Right lung (tissue), 10 donors: ENCODE measurements around the gene CD53. TPM values are rescaled to one million over a fixed set of nuclear protein-coding genes. Genes with fewer than 3 reads are reported as not detected.
"Not testable (repeated sequence)": the region's sequence is repeated elsewhere in the genome, so short reads cannot be mapped to it uniquely, and the experiment has no call there.

Experiments
- DNase-seq, 2 donors: peaks; one replicate each; pipeline ENCODE4 v3.0.0-alpha.2; 2013
- long read RNA-seq, 8 donors: transcript quantifications; one replicate each; lab custom pipeline, GENCODE V29; 2026
- polyA plus RNA-seq, 5 donors: library from polyadenylated mRNA; unstranded; fragments of 120-200 nt; gene quantifications; one replicate each; pipeline versions ENCODE4 v1.2.1 to v1.2.3, GENCODE V29; 2013; ENCODE audit warnings: inconsistent platforms in 1 of 5, low replicate concordance in 1 of 5; ENCODE audit not compliant: insufficient read length in 5 of 5, insufficient read depth in 1 of 5

The CD53 gene, protein sequence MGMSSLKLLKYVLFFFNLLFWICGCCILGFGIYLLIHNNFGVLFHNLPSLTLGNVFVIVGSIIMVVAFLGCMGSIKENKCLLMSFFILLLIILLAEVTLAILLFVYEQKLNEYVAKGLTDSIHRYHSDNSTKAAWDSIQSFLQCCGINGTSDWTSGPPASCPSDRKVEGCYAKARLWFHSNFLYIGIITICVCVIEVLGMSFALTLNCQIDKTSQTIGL
- polyA plus RNA-seq: 10 to 100 TPM in 4 of 5 donors, 1 to 10 TPM in 1; 8.8 to 13.4 (median 11.0) TPM
- long read RNA-seq, donor 1, partial matches to known transcripts: 0 of 2 reads
- long read RNA-seq, donor 1, other reads (novel, unspliced or antisense): 0 of 2 reads
- long read RNA-seq, donor 2, partial matches to known transcripts: 0 of 1 reads
- long read RNA-seq, donor 2, other reads (novel, unspliced or antisense): 0 of 1 reads
- long read RNA-seq, donor 3, partial matches to known transcripts: 14 of 18 reads
- long read RNA-seq, donor 3, other reads (novel, unspliced or antisense): 0 of 18 reads
- long read RNA-seq, donor 4, partial matches to known transcripts: 0 of 1 reads
- long read RNA-seq, donor 4, other reads (novel, unspliced or antisense): 0 of 1 reads
- long read RNA-seq, donor 5, partial matches to known transcripts: 0 of 4 reads
- long read RNA-seq, donor 5, other reads (novel, unspliced or antisense): 0 of 4 reads
- long read RNA-seq, donor 6, partial matches to known transcripts: 0 of 2 reads
- long read RNA-seq, donor 6, other reads (novel, unspliced or antisense): 0 of 2 reads
- long read RNA-seq, donor 7, partial matches to known transcripts: 0 of 1 reads
- long read RNA-seq, donor 7, other reads (novel, unspliced or antisense): 0 of 1 reads
- long read RNA-seq, donor 8: 0 reads

DNA sequence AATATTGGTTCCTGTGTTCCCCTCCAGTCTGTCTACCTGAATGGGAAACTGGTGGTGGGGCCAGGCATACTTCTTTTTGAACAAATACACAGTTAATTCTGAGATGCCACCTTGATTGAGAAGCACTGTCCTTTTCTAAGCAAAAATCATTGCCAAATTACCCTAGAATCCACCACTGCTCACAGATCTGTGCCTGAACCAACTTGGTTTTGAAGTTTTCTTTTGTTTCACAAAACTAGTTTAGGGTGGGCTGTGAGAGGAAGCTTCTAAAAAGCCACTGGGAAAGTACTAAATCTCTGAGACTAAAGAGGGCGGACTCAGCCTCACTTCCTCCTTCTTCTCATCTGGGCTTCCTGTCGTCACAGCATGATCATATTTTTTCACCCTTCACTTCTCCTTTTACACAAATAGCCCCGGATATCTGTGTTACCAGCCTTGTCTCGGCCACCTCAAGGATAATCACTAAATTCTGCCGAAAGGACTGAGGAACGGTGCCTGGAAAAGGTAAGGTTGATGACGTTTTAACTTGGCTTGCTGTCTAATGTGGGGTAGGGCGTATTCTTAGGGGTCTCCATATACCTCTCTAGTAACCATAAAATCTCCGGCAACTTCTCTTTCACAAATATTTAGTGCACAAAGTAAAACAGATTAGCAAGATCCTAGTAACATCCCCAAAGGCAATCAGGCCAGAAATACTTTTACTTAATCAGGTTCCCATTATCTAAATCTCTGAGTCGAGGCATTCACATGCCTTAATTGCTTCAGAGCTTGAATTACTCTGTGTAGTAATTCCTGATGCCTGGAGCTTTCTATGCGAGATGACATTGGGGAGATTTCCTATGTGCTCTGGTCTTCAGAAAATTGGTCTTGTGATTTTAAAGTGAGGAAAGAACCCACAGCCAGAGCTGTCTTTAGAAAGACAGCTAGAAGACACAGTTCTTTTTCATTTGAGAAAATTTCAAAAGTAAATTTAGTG is at the start of gene CD53:
TSS of gene CD53 (plus strand) at position 404 of the 976 bp plus-strand sequence. CDS start 18,261 bp downstream, outside the sequence.
- DNase-seq: no peak

DNA sequence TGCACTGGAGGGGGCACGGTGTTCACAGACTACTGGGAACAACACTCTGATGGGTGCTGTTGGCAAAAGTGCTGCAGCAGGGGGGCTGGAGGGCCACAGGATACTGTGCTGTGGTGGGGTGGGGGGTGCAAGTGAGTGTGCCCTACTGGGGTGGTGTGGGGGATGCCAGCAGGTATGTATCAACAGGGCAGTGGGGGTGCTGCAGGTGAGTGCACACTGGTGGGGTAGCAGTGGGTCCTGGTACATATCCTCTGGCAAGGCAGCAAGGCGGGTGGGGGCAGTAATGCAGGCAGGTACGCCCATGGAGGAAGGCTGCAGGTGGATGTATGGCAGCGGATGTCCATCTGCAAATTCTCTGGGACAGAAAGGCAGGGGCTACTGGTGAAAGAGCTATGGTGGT is 48.8 kb upstream of the CD53 start:
- DNase-seq: no peak

DNA sequence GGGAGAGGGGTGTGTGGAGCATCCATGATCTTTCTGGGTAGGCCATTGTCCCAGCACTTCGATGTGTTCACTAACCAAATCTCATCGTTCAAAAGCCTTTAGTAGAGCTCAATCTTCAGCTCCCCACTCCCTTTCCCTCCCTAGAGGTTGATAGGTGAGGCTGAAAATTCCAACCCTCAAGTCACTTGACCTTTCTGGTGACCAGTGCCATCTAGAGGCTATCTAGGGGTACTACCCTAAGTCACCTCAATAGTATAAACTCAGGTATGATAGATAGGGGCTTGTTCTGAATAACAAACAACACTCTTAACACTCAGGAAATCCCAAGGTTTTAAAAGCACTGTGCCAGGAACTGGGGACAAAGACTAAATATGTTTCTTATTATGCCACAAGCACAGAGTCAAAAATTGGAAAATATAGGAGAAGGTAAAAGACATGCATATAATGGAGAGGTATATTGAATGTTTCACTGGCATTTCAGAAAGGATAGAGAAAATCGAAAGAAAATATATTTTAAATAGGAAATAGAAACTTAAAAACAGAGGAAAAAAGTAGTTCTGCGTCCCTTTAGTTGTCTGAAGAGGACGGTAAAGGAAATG is 42.9 kb upstream of the CD53 start:
- DNase-seq: no peak

DNA sequence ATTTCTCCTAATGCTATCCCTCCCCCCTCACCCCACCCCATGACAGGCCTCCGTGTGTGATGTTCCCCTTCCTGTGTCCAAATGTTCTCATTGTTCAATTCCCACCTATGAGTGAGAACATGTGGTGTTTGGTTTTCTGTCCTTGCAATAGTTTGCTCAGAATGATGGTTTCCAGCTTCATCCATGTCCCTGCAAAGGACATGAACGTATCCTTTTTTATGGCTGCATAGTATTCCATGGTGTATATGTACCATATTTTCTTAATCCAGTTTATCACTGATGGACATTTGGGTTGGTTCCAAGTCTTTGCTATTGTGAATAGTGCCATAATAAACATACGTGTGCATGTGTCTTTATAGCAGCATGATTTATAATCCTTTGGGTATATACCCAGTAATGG is 39.2 kb upstream of the CD53 start:
- DNase-seq: not testable (repeated sequence)

DNA sequence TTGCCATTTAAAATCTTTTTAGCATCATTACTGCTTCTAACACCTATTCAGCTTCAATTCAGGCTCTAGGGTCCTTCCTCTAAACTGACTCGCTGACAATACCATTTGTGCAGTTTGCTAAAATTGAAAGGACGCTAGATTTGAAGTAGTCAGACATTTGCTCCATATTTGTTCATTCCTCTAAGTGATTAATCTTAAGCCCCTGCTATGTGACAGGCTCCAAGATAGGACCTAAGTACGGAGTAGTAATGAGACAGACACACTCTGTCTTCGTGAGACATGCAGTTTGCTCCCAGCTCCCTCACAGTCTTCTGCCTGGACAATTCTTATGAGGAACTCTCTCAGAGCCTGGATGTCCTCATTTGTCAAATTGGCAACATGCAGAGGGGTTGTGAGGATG is 26.1 kb upstream of the CD53 start:
- no peak for DNase-seq

DNA sequence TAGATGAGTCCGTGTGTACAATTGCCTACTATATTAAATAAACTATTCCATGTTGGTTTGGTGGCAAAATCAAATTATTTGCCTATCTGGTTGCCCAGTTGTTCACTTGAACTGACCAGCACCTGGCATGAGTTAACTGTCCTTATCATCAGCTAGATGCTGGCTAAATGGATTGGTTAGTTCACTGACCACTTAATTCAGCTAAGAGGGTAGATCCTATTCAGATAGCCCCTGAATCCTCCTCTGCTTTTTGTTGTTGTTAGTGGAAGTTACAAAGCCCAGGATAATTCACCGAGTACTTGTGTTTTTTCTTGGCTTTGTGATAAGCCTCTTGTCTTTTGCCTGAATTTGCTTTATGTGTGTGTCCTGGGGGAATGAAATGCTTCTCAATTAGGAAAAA is 22.8 kb upstream of the CD53 start:
- DNase-seq: no peak

DNA sequence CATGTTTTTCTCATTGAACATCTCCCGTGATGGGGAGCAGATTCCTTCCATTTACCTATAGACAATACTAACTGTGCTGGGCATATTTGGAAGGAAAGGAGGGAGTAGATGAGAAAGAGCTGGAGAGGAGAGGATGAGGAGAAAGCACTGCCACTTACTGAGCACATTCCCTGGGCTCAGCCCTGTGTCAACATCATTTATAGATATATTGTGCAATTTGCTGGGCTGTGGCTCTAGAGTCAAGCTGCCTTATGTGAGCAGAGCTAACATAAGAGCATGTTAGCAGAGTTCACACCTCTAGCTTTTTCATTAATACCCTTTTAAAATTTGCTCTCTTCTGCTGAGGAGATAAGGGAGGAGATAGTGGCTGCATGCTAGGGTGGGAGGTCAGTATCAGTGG is 22.3 kb upstream of the CD53 start:
- DNase-seq: no peak

DNA sequence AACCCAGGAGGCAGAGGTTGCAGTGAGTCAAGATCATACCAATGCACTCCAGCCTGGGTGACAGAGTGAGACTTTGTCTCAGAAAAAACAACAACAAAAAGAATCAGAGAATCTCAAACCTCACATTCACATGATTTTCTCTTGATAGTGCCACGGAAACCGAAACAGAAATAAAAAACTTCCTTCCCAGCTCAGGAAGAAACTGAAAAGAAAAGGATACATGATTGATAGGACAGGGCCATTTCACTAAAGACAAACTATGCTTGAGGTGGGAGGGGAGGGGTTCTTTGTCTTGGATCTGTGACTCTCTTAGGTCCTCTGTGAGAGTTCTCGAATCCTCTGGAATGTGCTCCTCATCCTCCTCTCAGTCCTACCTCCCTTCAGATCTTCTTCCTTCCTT is 19.8 kb upstream of the CD53 start:
- DNase-seq: no peak

DNA sequence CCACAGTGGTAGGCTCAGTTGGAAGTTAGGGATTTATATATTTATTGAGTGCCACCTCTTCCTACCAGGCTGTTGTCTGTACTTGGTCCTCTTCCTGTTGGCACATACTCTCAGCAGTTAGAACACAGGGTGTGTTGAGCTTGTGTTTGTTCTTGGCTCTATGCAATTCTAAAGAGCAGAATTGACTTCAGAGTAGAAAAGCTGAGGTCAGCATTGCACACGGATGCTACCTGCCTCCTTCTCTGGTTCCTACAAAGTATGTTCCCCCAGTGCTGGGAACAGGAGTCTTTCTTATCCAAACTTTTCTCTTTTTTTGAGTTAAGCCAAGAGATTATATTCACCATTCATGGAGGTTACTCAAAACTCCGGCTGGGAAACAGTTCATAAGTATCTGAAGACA is 16.5 kb upstream of the CD53 start:
- no peak for DNase-seq

DNA sequence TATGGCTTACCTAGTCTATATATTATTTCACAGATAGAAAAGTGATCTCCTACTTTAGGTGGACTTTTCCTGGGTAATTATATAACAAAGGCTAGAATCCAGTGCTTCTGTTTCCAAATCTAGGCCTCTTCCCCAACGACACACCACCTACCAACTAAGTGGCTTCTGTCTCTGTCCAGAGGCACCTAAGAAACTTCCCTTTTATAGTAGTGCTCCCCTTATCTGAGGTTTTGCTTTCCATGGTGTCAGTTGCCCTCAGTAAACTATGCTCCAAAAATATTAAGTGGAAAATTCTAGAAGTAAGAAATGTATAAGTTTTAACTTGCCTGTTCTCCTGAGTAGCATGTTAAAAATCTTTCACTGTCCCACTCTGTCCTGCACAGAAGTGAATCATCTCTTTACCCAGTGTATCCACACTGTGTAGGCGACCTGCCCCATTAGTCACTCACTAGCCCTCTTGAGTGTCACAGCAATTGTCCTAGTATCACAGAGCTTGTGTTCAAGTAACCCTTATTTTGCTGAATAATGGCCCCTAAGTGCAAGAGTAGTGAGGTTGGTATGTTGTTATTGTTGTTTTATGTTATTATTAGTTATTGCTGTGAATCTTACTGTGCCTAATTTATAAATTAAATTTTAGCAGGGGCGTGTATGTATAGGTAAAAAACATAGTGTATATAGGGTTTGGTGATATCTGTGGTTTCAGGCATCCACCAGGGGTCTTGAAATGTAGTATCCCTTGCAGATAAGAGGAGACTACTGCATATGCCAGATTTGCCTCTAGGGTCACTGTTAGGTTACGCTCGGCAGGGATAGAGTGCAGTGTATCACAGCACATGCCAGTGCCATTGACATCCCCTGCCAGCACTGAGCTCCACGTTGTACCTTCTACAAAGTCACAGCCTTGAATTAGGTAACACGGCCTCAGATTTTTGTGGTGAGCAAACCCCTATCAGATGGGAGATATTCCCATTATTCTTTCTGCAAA is 14.7 kb upstream of the CD53 start:
- DNase-seq: no peak

DNA sequence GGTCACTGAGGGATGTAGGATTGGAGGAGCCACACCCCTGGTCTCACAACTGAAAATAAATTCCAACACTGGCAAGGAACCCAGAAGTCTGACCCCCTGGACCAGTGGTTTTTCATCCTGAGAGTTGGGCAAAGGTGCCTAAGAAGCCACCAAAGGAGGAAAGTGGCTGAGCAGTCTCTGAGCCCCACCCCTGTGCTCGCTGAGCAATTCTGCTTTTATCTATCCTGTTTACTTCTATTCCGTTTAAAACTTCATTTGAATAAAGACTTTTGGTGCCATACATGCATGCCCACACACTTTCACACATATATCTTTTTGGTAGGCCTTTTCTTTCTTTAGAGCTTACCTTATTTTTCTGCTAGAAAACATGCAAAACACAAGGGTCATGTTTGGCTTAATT is 13.9 kb upstream of the CD53 start:
- DNase-seq: no peak

DNA sequence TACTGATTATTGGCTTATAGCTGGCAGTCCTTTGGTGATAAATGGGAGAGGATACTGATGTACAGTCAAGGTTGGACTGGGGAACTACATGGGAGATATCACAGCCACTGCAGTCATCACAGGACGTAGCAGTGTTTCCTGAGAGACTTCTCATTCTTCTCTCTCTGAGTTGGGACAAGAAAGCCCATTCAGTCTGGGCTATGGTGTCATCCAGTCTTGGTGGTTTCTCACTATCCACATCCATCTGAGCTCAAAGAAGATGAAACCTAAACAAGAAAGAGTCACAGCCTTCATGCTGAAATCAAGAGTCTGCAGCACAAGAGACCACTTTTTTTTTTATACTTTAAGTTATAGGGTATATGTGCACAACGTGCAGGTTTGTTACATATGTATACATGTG is 12.8 kb upstream of the CD53 start:
- no peak for DNase-seq

DNA sequence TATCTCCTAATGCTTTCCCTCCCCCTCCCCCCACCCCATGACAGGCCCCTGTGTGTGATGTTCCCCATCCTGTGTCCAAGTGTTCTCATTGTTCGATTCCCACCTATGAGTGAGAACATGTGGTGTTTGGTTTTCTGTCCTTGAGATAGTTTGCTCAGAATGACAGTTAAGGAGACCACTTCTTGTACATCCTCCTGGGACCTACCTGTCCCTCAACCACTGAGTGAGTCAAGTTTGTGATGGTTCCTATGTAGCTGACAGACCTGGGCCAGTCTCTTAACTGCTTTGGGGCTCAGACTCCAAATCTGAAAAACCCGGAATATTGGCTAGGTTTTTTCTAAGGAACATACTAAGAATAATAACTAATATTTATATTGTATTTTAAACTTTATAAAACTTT is 12.3 kb upstream of the CD53 start:
- not testable (repeated sequence) for DNase-seq

DNA sequence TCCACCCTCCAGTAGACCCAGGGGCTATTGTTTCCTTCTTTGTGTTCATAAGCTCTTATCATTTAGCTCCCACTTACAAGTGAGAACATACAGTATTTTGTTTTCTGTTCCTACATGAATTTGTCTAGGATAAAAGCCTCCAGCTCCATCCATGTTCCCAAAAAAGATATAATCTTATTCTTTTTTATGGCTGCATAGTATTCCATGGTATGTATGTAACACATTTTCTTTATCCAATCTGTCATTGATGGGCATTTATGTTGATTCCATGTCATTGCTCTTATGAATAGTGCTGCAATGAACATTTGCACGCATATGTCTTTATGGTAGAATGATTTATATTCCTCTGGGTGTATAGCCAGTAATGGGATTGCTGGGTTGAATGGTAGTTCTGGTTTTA is 11.0 kb upstream of the CD53 start:
- not testable (repeated sequence) for DNase-seq

DNA sequence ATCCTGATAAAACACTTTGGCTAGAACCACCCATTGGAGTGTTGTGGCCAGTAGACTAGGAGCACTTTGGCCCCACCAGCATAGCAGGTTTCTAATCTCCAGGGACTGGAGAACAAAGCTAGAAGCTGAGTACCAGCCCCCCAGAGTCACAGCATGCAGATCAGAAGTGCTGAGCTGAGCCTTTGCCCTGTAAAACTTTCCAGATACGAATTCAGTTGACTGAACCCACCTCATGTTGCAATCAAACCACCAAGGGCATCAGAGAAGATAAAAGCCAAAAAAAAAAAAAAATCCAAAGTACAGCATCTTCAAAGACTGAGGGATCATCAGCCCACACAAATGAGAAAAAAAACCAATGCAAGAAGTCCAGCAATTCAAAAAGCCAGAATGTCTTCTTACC is 8.7 kb upstream of the CD53 start:
- no peak for DNase-seq

DNA sequence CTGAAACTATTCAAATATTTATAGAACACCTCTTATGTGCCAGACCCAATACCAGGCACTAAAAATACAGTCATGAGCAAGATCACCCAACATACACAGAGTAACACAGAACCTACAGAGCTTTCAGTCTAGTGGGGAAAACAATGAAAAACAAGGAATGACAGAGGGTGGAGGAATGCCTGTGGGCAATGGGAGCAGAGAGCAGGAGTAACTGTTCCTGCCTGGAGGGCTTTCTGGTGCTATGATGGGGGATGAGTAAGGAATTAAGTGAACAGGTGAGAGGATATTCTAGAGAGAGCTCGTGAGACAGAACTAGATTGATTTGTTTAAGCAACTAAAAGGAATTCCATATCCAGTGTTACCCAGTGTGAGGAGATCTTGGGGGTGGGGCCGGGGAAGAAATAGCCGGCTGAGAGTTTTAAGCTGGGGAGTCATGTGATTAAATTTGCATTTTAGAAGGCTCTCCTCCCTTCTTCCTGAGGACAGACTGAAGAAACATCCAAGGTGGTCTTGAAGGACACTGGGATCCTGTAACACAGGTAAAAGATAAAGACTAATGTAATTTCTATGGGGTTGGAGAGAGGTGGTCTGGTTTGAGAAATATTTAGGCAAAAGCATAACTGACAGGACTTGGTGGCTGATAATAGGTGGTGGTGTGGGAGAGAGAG is 2.1 kb upstream of the CD53 start:
- DNase-seq: no peak

DNA sequence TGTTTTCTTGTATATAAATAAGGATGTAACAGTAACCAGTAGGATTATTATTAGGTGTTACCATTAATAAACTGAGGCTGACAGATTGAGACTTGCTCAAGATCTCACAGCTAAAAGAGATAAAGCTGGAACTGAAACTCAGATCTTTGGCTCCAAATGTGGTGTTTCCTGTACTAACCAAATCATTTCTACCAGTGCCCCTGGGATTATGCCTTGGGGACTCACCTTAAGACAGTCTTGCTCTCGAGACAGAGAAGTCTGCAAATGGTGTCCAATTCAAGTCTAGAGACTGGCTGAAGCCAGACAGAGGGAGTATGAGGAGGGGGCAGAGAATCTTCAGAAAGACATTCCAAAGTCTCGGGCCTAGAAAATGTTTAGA is 593 bp upstream of the CD53 start:
- no peak for DNase-seq

DNA sequence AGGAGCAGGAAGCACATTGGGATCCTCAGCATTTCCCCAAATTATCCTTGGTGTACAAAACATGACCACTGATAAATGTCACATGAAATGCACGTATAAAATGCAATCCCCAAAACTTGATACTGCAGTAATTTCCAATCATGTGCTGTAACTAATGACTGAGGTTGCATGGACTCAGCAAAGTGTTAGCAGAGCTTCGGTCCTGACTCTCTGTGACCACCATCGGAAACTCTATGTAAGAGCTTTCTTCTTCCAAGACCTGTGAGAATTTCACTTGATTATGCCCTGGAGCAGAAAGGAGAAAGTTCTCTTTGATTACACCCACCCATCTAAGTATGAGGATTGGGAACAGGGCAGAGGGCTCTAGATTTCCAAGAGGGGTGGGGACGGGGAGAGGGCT is 908 bp downstream of the CD53 start:
- DNase-seq: no peak
